ENCODE measurements around the gene LCN10. TPM values are rescaled to one million over a fixed set of nuclear protein-coding genes. Genes with fewer than 3 reads are reported as not detected.

LCN10 gene
- total RNA-seq, 2 experiments from 2014 or later: 0.83 to 1.0 TPM

DNA sequence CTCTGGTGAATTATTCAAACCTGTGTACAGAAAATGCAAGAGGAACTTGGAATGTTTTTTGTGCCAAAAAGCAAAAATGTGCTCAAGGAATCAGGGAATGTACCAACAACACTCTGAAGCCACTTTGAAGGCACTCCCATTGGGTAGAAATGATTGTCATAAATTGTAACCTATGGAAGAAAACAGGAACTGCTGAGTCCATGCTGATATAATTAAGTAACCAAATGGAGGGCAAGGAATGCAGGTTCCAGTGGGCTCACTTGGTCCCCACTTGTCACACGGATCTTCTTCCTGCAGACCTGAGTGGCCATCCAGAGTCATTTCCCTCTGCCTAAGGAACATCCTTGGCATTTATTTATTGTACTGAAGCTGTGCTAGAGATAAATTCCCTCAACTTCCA lies 8.5 kb upstream of the LCN10 start:
- no peak overlapping the region for H3K27ac Mint-ChIP-seq
- peaks cover 8% of the 10 kb centered on the region for H3K36me3 Mint-ChIP-seq (ENCODE audit: low read depth)
- peaks cover 10% of the 10 kb centered on the region for H3K4me1 Mint-ChIP-seq (ENCODE audit: low read depth)
- CTCF ChIA-PET: interaction anchor here (0.5 to 0.9 kb wide), 2 partner anchors 15 to 50 kb away, joined by 3 to 4 read pairs; no protein-coding TSS in a partner anchor
- DNase-seq: no peak
- peaks cover 14% of the 10 kb centered on the region for H3K27me3 Mint-ChIP-seq (ENCODE audit: low read depth)
- intact Hi-C loops (cut with micrococcal nuclease): no loop called here
- H3K4me3 Mint-ChIP-seq: no peak overlapping the region
- H3K9me3 Mint-ChIP-seq: peaks cover 28% of the 10 kb centered on the region

DNA sequence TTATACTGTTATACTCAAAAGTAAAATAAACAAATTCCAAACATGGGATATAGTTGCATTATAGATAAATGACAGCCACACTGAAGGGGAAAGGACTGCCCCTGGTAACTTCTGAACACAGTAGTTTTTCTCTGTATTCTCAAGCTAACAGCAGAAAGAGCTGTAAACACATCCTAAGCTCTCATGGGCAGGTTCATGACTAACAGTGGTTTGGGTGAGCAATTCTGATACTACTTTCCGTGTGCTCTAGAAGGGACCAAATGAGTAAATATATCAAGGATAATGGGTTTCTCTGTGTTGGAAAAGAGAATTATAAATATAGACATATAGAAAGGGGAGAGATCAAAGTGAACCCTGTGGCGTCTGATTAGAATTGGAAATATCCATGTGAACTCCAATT lies 7.8 kb upstream of the LCN10 start:
- H3K27me3 Mint-ChIP-seq (ENCODE audit: low read depth): peaks cover 9% of the 10 kb centered on the region
- no peak for DNase-seq
- H3K4me3 Mint-ChIP-seq: no peak overlapping the region
- H3K27ac Mint-ChIP-seq: no peak overlapping the region
- peaks cover 21% of the 10 kb centered on the region for H3K9me3 Mint-ChIP-seq
- peaks cover 10% of the 10 kb centered on the region for H3K4me1 Mint-ChIP-seq (ENCODE audit: low read depth)
- CTCF ChIA-PET: interaction anchor here (0.9 to 1.8 kb wide), 2 partner anchors 9 to 21 kb away, joined by 3 to 8 read pairs; no protein-coding TSS in a partner anchor
- peaks cover 8% of the 10 kb centered on the region for H3K36me3 Mint-ChIP-seq (ENCODE audit: low read depth)
- intact Hi-C loops (cut with micrococcal nuclease): loop anchor here (1.0 kb wide), 1 partner anchor 16 kb away; no protein-coding TSS in a partner anchor

DNA sequence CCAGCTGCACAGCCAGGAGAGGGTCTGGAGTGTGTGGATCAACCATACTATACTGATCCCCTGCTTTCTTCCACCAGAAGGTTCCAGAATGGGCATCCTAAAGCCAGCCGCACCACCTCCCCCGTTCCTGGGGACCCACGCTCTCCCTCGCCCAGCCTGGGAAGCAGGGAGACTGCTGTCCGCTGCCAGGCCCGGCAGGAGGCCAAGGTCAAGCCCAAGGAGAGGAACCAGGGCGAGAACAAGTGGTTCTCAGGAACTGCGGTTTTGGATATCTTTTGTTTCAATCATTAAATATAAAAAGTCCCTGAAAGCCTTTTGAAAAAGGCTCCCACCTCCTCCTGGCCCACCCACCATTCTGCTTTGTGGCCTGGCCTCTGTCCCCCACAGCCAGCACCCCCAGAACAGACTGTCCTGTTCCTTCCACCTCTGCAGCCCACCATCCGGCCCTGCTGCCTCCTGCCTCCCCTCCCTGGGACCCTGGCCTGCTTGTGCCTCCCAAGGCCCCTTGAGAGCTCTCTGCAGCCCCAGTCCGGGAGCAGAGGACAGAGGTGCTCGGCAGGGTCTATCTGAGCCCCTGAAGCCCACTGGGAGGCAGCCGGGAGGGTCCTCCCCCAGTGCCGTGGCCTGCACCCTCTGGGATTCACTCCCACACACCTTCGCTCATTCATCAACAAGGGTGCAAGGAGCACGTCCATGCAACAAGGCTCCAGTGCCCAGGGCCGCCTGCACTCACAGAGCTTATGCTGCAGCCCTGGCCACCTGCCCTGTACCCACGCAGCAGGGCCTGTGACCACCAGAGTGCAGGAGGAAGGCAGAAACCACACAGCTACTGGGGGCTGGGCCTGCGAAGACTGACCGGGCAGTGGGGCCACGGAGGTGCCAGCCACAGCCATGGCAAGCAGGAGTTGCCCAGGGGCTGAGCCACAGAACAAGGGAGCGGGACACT lies 6.2 kb upstream of the LCN10 start:
- DNase-seq: no peak
- CTCF ChIA-PET: interaction anchor here (1.8 kb wide), 1 partner anchor 19 kb away, joined by 8 read pairs; no protein-coding TSS in a partner anchor
- intact Hi-C loops (cut with micrococcal nuclease): no loop called here
- H3K4me1 Mint-ChIP-seq (ENCODE audit: low read depth): peaks cover 10% of the 10 kb centered on the region
- peaks cover 9% of the 10 kb centered on the region for H3K27me3 Mint-ChIP-seq (ENCODE audit: low read depth)
- peaks cover 20% of the 10 kb centered on the region for H3K9me3 Mint-ChIP-seq
- no peak overlapping the region for H3K4me3 Mint-ChIP-seq
- no peak overlapping the region for H3K27ac Mint-ChIP-seq
- peaks cover 8% of the 10 kb centered on the region for H3K36me3 Mint-ChIP-seq (ENCODE audit: low read depth)

DNA sequence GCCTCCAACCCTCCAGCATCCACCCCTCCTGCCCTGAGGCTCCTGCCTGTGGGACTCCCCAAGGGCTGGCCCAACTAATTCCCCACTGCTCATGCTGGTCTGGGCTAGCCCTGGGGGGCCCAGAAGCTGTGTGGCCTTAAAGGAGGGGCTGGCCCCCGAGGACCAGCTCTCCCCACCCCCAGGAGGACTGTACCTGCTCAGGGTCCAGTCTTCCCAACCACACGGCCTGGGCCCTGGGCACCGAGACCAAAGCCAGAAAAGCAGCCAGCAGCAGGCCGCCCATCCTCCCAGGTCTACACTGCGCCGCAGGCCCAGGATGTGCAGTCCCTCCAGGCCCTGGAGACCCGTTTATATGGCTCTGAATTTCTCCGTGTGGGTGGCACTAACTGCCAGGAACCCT lies 5.5 kb upstream of the LCN10 start, which contains the start of gene LCN6:
Gene LCN6, minus strand, starts transcription at position 325 of the 400 bp plus-strand sequence. Its CDS starts 42 bp downstream, at position 283.
- Mint-ChIP-seq H3K36me3 (ENCODE audit: low read depth) (peaks cover 8% of the 10 kb centered on the region), H3K4me1 (ENCODE audit: low read depth) (peaks cover 10% of the 10 kb centered on the region), H3K27me3 (ENCODE audit: low read depth) (peaks cover 9% of the 10 kb centered on the region), H3K4me3 (no peak within 1 kb of the TSS), H3K9me3 (peaks cover 20% of the 10 kb centered on the region), H3K27ac (no peak within 1 kb of the TSS)
- no peak for DNase-seq
- intact Hi-C loops (cut with micrococcal nuclease): no loop called here
- CTCF ChIA-PET: no interaction called here

DNA sequence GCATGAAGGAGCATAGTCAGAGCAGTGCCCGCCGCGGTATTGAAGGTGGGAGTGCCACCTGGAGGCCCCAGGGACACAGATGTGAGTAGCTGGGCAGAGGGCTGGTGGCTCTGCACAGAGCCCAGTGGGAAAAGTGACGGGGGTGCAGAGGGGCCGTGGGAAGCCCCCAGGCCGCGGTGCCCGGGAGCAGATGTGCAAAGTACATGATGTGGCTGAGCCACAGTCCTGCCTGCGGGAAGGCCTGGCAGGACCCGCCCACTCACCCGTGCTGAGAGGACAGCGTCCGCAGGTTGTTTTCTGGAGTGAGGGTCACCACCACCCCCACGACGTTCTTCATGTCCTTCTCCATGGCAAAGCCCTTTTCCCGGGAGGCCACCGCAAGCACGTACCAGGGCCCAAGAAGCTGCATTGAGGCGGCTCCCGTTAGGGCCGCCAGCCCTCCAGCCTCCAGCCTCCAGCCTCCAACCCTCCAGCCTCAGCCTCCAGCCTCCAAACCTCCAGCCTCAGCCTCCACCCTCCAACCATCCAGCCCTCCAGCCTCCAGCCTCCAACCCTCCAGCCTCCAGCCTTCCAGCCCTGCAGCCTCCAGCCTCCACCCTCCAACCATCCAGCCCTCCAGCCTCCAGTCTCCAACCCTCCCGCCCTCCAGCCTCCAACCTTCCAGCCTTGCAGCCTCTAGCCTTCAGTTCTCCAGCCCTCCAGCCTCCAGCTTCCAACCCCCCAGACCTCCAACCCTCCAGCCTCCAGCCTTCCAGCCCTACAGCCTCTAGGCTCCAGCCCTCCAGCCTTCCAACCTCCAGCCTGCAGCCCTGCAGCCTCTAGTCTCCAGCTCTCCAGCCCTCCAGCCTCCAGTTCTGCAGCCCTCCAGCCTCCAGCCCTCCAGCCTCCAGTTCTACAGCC lies 4.7 kb upstream of the LCN10 start:
- CTCF ChIA-PET: interaction anchor here (0.6 kb wide), 1 partner anchor 24 kb away, joined by 5 read pairs; no protein-coding TSS in a partner anchor
- Mint-ChIP-seq H3K27ac (no peak overlapping the region), H3K36me3 (ENCODE audit: low read depth) (peaks cover 5% of the 10 kb centered on the region), H3K27me3 (ENCODE audit: low read depth) (peaks cover 8% of the 10 kb centered on the region), H3K4me3 (no peak overlapping the region), H3K4me1 (ENCODE audit: low read depth) (peaks cover 11% of the 10 kb centered on the region), H3K9me3 (peaks cover 14% of the 10 kb centered on the region)
- DNase-seq: no peak
- intact Hi-C loops (cut with micrococcal nuclease): no loop called here

DNA sequence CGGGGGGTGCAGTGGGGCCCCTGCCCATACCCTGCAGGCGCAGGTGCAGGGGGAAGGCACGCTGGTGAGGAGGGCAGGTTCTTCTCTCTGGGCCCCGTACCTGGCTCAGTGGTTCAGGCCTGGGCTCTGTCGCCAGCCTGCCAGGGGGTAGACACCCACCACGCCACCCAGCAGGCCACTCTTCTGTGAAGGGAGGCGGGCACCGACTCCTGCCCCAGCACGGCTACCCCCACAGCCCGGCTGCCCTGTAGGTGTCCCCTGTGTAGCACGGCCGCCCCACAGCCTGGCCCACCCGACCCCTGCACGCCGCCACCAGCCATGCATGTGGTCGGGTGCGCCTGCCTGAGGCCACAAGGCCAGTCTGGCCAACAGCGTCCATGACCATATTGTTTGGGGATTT lies 3.9 kb upstream of the LCN10 start:
- no peak for DNase-seq
- CTCF ChIA-PET: no interaction called here
- Mint-ChIP-seq H3K9me3 (peaks cover 6% of the 10 kb centered on the region), H3K4me1 (ENCODE audit: low read depth) (peaks cover 18% of the 10 kb centered on the region), H3K36me3 (ENCODE audit: low read depth) (peaks cover 1% of the 10 kb centered on the region), H3K27me3 (ENCODE audit: low read depth) (peaks cover under 1% of the 10 kb centered on the region), H3K4me3 (no peak overlapping the region), H3K27ac (no peak overlapping the region)
- intact Hi-C loops (cut with micrococcal nuclease): no loop called here

DNA sequence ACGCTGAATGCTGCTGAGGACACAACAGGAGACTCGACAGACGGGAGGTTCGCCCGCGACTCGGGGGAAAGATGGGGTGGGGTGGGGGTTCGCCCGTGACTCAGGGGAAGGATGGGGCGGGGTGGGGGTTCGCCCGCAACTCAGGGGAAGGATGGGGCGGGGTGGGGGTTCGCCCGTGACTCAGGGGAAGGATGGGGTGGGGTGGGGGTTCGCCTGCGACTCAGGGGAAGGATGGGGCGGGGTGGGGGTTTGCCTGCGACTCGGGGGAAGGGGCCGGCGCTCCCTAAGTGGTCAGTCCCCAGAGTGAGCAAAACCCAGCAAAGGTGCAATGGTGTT lies 3.4 kb upstream of the LCN10 start:
- intact Hi-C loops (cut with micrococcal nuclease): no loop called here
- Mint-ChIP-seq H3K4me1 (ENCODE audit: low read depth) (peaks cover 23% of the 10 kb centered on the region), H3K4me3 (no peak overlapping the region), H3K36me3 (ENCODE audit: low read depth) (no peaks in the 10 kb centered on the region), H3K9me3 (peaks cover 3% of the 10 kb centered on the region), H3K27me3 (ENCODE audit: low read depth) (no peaks in the 10 kb centered on the region), H3K27ac (no peak overlapping the region)
- no peak for DNase-seq
- CTCF ChIA-PET: no interaction called here

DNA sequence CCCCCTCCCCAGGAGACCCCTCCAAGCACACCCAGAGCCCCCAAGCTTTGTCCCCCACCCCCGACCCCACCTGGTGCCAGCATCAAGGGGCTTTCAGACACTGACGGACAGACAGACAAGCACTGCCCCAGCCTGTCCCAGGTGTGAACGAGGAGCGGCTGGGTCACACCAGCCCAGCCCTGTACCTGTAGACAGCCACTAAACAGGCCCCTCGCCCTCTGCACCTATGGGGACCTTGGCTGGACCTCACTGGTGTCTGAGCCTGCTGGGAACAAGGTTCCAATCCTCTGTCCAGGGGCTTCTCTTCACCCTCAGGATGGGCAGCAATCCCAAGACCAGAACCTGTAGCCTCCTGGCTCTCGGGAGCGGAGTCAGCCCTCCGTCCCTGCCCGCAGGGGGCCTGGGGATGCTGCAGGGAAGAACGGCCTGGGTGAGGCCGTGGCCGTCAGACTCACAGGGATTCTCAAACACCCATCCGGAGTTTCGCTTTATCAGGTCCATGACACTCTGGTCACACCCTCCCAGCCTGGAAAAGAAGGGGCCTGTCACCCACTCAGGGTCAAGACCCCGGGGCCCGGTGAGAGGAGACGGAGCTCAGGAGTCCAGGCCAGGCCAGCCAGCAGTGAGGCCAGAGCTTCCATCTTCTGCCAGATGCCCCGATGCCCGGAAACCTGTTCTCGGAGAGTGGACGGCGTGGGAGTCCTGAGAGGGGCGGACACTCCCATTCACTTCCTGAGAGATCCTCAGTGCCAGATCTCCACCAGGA lies 2.8 kb upstream of the LCN10 start:
- intact Hi-C loops (cut with micrococcal nuclease): no loop called here
- no peak overlapping the region for H3K27ac Mint-ChIP-seq
- peaks cover 21% of the 10 kb centered on the region for H3K4me1 Mint-ChIP-seq (ENCODE audit: low read depth)
- H3K36me3 Mint-ChIP-seq (ENCODE audit: low read depth): no peaks in the 10 kb centered on the region
- H3K4me3 Mint-ChIP-seq: no peak overlapping the region
- no peak for DNase-seq
- CTCF ChIA-PET: interaction anchor here (0.6 to 1.2 kb wide), 2 partner anchors 17 to 38 kb away, joined by 3 to 4 read pairs; no protein-coding TSS in a partner anchor
- H3K9me3 Mint-ChIP-seq: peaks cover under 1% of the 10 kb centered on the region
- no peaks in the 10 kb centered on the region for H3K27me3 Mint-ChIP-seq (ENCODE audit: low read depth)

DNA sequence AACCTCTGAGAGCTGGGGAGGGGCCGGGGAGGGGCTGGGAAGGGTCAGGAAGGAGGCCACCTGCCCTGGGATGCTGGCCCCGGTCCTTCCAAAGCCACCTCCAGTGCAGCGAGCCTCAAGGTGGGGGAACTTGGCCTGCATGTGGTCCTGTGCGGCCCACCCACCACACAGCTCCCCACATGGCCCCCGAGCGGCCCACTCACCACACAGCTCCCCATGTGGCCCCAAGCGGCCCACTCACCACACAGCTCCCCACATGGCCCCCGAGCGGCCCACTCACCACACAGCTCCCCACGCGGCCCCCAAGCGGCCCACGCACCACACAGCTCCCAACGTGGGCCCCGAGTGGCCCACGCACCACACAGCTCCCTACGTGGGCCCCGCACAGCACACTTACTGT lies 2.0 kb upstream of the LCN10 start:
- CTCF ChIA-PET: interaction anchor here (0.5 to 1.2 kb wide), 4 partner anchors 16 to 256 kb away, joined by 3 to 4 read pairs (median 4); no protein-coding TSS in a partner anchor
- intact Hi-C loops (cut with micrococcal nuclease): no loop called here
- peaks cover 18% of the 10 kb centered on the region for H3K4me1 Mint-ChIP-seq (ENCODE audit: low read depth)
- no peaks in the 10 kb centered on the region for H3K9me3 Mint-ChIP-seq
- no peaks in the 10 kb centered on the region for H3K27me3 Mint-ChIP-seq (ENCODE audit: low read depth)
- H3K4me3 Mint-ChIP-seq: no peak overlapping the region
- H3K27ac Mint-ChIP-seq: no peak overlapping the region
- no peaks in the 10 kb centered on the region for H3K36me3 Mint-ChIP-seq (ENCODE audit: low read depth)
- DNase-seq: no peak

DNA sequence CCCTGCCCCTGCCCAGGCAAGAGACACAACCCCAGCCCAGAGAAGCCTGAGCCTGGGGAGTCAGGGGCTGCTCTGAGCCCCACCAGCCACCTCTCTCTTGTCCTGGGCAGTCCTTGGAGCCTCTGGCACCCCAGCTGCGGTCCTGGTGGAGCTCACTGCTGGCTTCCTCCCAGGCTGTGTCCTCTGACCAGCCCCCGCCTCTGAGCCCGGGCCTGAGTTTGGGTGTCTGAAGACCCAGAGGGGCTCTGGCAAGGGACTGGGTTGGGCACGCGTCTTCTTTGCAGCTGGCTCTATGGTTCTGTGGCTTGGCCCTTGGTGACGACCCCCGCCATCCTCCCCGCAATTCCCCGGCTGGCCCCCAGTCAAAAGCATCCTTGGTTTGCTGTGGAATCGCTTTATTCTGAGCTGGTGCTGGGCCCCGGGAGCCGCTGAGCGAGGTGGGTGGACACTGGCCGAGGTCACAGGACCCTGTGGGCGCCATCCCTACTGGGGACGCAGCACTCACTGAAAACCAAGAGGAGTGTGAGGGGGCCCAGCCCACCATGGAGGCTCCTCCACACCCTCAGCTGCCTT lies 985 bp upstream of the LCN10 start:
- Mint-ChIP-seq H3K27ac (no peak overlapping the region), H3K27me3 (ENCODE audit: low read depth) (no peaks in the 10 kb centered on the region), H3K9me3 (no peaks in the 10 kb centered on the region), H3K36me3 (ENCODE audit: low read depth) (no peaks in the 10 kb centered on the region), H3K4me3 (no peak overlapping the region), H3K4me1 (ENCODE audit: low read depth) (peaks cover 18% of the 10 kb centered on the region)
- DNase-seq: no peak
- CTCF ChIA-PET: interaction anchor here (4.5 kb wide), 1 partner anchor 14 kb away, joined by 14 read pairs; the partner anchor contains the start of gene LCN8
- intact Hi-C loops (cut with micrococcal nuclease): no loop called here

DNA sequence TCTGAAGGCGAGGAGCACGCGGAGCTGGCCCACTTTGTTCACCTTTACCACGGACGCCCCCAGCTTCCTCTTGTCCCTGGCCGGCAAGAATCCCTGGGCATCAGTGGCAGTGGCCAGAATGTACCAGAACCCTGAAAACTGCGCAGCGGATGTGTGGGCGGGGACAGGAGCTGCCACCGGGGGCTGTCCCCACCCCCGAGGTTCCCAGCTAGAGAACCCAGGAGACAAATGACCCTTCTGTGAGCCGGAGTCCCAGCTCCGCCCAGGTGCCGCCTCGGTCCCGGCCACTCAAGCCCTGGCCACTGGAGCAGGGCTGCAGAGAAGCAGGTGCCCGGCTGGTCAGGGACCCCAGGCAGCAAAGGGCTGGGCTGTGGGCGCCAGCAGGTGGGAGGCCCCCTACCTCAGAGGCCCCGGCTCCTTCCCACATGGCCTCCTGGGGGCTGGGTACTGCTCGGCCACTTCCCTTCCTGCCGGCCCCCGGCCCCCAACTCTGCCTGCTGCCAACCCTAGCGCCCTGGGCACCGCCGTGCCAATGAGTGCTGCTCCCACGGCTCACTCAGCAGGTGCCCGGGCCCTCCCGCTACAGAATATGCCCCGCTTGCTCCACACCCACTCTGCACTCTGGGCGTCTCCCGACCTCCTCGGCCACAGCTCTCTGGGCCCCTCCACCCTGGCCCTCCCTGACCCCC lies 713 bp downstream of the LCN10 start:
- no peak overlapping the region for H3K27ac Mint-ChIP-seq
- H3K27me3 Mint-ChIP-seq (ENCODE audit: low read depth): no peaks in the 10 kb centered on the region
- CTCF ChIA-PET: interaction anchor here (0.7 to 4.5 kb wide), 3 partner anchors 14 to 24 kb away, joined by 3 to 14 read pairs (median 4); partner anchors contain the start of gene LCN8
- peak; percentile 78 for DNase-seq
- H3K9me3 Mint-ChIP-seq: no peaks in the 10 kb centered on the region
- intact Hi-C loops (cut with micrococcal nuclease): no loop called here
- H3K4me3 Mint-ChIP-seq: peak overlapping the region; percentile 61
- peaks cover 18% of the 10 kb centered on the region for H3K4me1 Mint-ChIP-seq (ENCODE audit: low read depth)
- no peaks in the 10 kb centered on the region for H3K36me3 Mint-ChIP-seq (ENCODE audit: low read depth)

Measured in activated naive CD4-positive, alpha-beta T cell treated with anti-CD3 and anti-CD28 coated beads for 36 hours (primary cell).